Measurements from ENCODE around the gene SCUBE1.

SCUBE1 gene

DNA sequence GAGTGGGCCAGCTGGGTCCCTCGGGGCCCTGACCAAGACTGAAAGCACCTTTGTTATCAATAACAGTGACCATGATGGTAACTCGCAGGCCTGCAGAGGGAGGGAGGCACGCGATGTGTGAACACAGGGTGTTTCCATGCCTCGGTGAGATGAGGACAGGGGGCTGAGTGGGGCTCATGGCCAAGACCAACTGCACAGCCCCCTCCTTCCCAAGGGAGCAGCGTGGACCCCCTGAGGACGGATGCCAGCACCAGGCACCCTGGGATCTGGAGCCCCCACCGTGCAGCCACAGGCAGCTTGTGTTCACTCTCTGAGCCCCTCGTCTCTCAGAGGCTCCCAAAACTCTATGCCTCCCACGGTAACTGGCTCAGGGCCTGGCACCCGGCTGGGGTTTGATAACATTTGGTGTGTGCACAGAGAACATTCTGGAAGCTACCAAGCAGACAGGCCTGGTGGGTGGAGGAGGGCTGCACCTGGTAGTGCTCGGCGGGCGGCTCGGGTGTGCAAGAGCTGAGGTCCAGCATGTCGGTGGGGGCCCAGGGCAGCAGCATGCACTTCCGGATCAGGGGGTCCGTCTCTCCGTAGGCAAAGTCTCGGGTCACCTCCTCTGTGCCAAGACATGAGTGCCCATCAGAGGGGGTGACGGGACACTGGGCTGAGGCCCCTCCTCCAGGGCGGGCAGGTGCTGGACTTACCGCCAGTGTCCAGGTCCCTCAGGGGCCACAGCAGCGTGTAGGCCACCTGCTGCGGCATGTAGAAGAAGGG, 163.8 kb downstream of the SCUBE1 start:
- H3K4me1 ChIP-seq (ENCODE audit: insufficient read depth, low read length), result no peaks in the 10 kb centered on the region
- no peak overlapping the region for H3K9ac ChIP-seq (ENCODE audit: low read depth, low read length)
- no peaks in the 10 kb centered on the region for H3K27me3 ChIP-seq (ENCODE audit: insufficient read depth, low read length)
- peaks cover 87% of the 10 kb centered on the region for H3K36me3 ChIP-seq (ENCODE audit: insufficient read depth, low read depth, low read length)
- no peak overlapping the region for H3K4me3 ChIP-seq (ENCODE audit: low read length)
- no peak overlapping the region for H3K27ac ChIP-seq (ENCODE audit: low read length)
- no peaks in the 10 kb centered on the region for H3K9me3 ChIP-seq (ENCODE audit: insufficient read depth, low read depth, low read length)

GRCh38 chr22:43177479-43177878, 165.7 kb downstream of the SCUBE1 start:
- H3K27ac ChIP-seq (ENCODE audit: low read length), result no peak overlapping the region
- H3K9ac ChIP-seq (ENCODE audit: low read depth, low read length), result no peak overlapping the region
- no peak overlapping the region for H3K4me3 ChIP-seq (ENCODE audit: low read length)
- peaks cover 89% of the 10 kb centered on the region for H3K36me3 ChIP-seq (ENCODE audit: insufficient read depth, low read depth, low read length)
- H3K27me3 ChIP-seq (ENCODE audit: insufficient read depth, low read length), result no peaks in the 10 kb centered on the region
- no peaks in the 10 kb centered on the region for H3K4me1 ChIP-seq (ENCODE audit: insufficient read depth, low read length)
- no peaks in the 10 kb centered on the region for H3K9me3 ChIP-seq (ENCODE audit: insufficient read depth, low read depth, low read length)

DNA sequence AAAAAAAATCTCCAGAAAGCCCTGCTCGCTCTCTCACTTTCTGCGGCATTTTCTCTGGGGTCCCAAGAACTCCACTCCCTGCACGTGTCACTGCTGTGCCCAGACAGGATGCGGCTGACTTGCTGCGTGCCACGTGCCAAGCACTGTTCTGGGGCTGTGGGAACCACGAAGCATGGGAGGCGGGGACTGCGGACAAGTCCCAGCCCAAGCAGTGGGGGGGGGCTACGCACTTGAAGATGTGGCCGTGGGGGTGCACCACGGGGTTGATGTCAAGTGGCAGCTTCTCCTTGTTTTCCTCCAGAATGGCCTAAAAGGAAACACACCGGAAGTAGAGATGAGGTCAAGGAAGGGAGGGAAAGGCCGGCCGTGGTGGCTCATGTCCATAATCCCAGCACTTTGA, 167.1 kb downstream of the SCUBE1 start:
- Histone ChIP-seq H3K9ac (ENCODE audit: low read depth, low read length) (no peak overlapping the region), H3K27me3 (ENCODE audit: insufficient read depth, low read length) (no peaks in the 10 kb centered on the region), H3K4me3 (ENCODE audit: low read length) (no peak overlapping the region), H3K36me3 (ENCODE audit: insufficient read depth, low read depth, low read length) (peaks cover 90% of the 10 kb centered on the region), H3K27ac (ENCODE audit: low read length) (no peak overlapping the region), H3K4me1 (ENCODE audit: insufficient read depth, low read length) (no peaks in the 10 kb centered on the region), H3K9me3 (ENCODE audit: insufficient read depth, low read depth, low read length) (no peaks in the 10 kb centered on the region)

DNA sequence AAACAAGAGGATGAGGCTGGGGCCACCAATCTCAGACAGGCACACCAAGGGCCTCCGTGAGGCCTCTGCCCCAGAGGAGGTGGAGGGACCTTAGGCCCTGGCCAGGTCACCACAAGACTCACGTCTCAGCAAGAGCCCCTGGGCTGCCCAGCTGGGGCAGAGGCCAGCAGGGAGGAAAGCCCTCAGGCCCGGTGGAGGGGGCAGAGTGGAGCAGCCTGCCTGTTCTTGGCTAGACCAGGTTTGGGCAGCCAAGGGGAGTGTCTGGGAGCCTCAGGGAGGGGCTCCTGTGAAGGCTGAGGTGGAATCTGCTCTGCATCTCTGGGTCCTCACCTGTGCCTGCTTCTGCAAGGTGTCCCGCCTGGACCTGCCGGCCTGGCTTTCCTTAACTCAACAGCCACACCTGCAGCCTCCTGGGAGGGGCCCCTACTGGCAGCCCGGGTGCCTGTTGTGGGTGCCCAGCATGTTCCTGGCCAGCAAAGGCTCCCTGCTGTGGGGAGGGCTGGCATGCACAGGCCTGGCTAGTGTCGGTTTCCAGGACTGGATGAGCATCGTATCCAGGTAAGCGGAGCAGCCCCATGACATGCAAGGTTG, 168.1 kb downstream of the SCUBE1 start:
- no peaks in the 10 kb centered on the region for H3K27me3 ChIP-seq (ENCODE audit: insufficient read depth, low read length)
- no peak overlapping the region for H3K9ac ChIP-seq (ENCODE audit: low read depth, low read length)
- no peaks in the 10 kb centered on the region for H3K4me1 ChIP-seq (ENCODE audit: insufficient read depth, low read length)
- no peak overlapping the region for H3K27ac ChIP-seq (ENCODE audit: low read length)
- no peak overlapping the region for H3K4me3 ChIP-seq (ENCODE audit: low read length)
- no peaks in the 10 kb centered on the region for H3K9me3 ChIP-seq (ENCODE audit: insufficient read depth, low read depth, low read length)
- peaks cover 91% of the 10 kb centered on the region for H3K36me3 ChIP-seq (ENCODE audit: insufficient read depth, low read depth, low read length)

- no peak overlapping the region for H3K9ac ChIP-seq (ENCODE audit: low read depth, low read length)
- peaks cover 88% of the 10 kb centered on the region for H3K36me3 ChIP-seq (ENCODE audit: insufficient read depth, low read depth, low read length)
- no peak overlapping the region for H3K27ac ChIP-seq (ENCODE audit: low read length)
- no peaks in the 10 kb centered on the region for H3K9me3 ChIP-seq (ENCODE audit: insufficient read depth, low read depth, low read length)
- no peak overlapping the region for H3K4me3 ChIP-seq (ENCODE audit: low read length)
- no peaks in the 10 kb centered on the region for H3K4me1 ChIP-seq (ENCODE audit: insufficient read depth, low read length)
- H3K27me3 ChIP-seq (ENCODE audit: insufficient read depth, low read length), result no peaks in the 10 kb centered on the region
Measured at GRCh38 chr22:43173976-43174720, 169.0 kb downstream of the SCUBE1 start.

DNA sequence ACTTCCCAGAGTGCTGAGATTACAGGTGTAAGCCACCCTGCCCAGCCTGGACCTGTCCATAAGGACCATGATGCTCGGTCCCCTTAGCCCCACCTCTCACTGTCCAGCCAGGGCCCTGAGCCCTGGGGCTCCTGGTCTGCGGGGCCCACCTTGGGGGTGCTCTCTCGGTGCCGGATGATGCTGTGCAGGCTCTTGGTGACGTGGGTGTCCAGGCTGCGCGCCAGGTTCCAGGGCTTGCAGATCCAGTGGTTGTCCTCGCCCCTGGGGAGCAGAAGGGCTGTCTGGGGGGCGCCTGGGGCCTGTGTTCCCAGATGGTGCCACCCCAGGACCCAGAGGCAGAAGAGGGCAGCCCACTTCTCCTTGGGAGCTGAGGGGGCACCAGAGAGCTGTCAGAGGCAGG, 169.6 kb downstream of the SCUBE1 start:
- H3K9ac ChIP-seq (ENCODE audit: low read depth, low read length), result no peak overlapping the region
- no peaks in the 10 kb centered on the region for H3K4me1 ChIP-seq (ENCODE audit: insufficient read depth, low read length)
- H3K27ac ChIP-seq (ENCODE audit: low read length), result no peak overlapping the region
- H3K9me3 ChIP-seq (ENCODE audit: insufficient read depth, low read depth, low read length), result no peaks in the 10 kb centered on the region
- no peaks in the 10 kb centered on the region for H3K27me3 ChIP-seq (ENCODE audit: insufficient read depth, low read length)
- H3K36me3 ChIP-seq (ENCODE audit: insufficient read depth, low read depth, low read length), result peaks cover 83% of the 10 kb centered on the region
- no peak overlapping the region for H3K4me3 ChIP-seq (ENCODE audit: low read length)

DNA sequence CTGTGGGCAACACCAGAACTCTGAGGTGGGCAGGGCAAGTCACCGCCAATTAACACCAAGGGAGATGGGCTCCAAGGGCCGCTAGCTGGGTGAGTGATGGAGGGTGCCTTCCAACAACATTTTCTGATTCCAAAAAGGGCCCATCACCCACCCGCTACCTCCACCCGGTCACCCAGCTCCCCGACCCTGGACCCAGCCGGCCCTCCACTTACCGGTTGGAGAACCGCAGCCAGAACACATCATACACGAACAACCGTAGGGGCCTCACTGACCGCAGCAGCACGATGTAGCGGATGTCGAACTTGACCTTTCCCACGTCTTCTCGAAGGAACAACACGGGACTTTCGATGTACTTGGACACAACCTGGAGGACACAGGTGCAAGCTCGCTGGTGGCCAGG, 171.0 kb downstream of the SCUBE1 start:
- H3K36me3 ChIP-seq (ENCODE audit: insufficient read depth, low read depth, low read length), result peaks cover 87% of the 10 kb centered on the region
- no peaks in the 10 kb centered on the region for H3K9me3 ChIP-seq (ENCODE audit: insufficient read depth, low read depth, low read length)
- no peak overlapping the region for H3K4me3 ChIP-seq (ENCODE audit: low read length)
- no peak overlapping the region for H3K27ac ChIP-seq (ENCODE audit: low read length)
- no peaks in the 10 kb centered on the region for H3K27me3 ChIP-seq (ENCODE audit: insufficient read depth, low read length)
- no peaks in the 10 kb centered on the region for H3K4me1 ChIP-seq (ENCODE audit: insufficient read depth, low read length)
- H3K9ac ChIP-seq (ENCODE audit: low read depth, low read length), result no peak overlapping the region

GRCh38 chr22:43171607-43172006, 171.6 kb downstream of the SCUBE1 start:
- H3K9me3 ChIP-seq (ENCODE audit: insufficient read depth, low read depth, low read length), result no peaks in the 10 kb centered on the region
- H3K4me3 ChIP-seq (ENCODE audit: low read length), result no peak overlapping the region
- no peaks in the 10 kb centered on the region for H3K27me3 ChIP-seq (ENCODE audit: insufficient read depth, low read length)
- H3K36me3 ChIP-seq (ENCODE audit: insufficient read depth, low read depth, low read length), result peaks cover 83% of the 10 kb centered on the region
- no peak overlapping the region for H3K27ac ChIP-seq (ENCODE audit: low read length)
- no peaks in the 10 kb centered on the region for H3K4me1 ChIP-seq (ENCODE audit: insufficient read depth, low read length)
- no peak overlapping the region for H3K9ac ChIP-seq (ENCODE audit: low read depth, low read length)

DNA sequence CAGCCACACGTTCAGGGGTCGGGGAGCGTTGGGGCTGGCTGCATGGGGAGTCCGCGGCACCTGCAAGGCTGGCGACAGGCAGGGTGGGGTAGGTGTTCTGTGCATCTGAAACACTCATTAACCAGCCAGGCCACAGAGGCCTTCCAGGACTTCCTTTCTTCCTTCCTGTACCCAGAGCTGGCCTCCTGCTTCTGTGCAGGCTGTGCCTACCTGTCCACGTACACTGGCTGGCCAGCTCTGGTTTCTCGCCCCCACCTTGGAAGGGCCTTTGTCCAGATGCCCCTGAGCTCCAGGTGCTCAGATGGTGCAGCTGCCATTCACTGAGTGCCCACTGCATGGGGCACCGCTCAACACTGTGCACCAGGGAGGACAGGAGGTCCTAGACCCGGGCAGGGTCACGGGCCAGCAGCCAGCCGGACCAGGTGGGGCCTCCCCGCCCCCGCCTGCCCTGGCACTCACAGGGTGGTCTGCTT, 172.1 kb downstream of the SCUBE1 start:
- H3K27me3 ChIP-seq (ENCODE audit: insufficient read depth, low read length), result no peaks in the 10 kb centered on the region
- no peak overlapping the region for H3K4me3 ChIP-seq (ENCODE audit: low read length)
- H3K4me1 ChIP-seq (ENCODE audit: insufficient read depth, low read length), result no peaks in the 10 kb centered on the region
- H3K36me3 ChIP-seq (ENCODE audit: insufficient read depth, low read depth, low read length), result peaks cover 81% of the 10 kb centered on the region
- H3K27ac ChIP-seq (ENCODE audit: low read length), result no peak overlapping the region
- no peaks in the 10 kb centered on the region for H3K9me3 ChIP-seq (ENCODE audit: insufficient read depth, low read depth, low read length)
- no peak overlapping the region for H3K9ac ChIP-seq (ENCODE audit: low read depth, low read length)

DNA sequence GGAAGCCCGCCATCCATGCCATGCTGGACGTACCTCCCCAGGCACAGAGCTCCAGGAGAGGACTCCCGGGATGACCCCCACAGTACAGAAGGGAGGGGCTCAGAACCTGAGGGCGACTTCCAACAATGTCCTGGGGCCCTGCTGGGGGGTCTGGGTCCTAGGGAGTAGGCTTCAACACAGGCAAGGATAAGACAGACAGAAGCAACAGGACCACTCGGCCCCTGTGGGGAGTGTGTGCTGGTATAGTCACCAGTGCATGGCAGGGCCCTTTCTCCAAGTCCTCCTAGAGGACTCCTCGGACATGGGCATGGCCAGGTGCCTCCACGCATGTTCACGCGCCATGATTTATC, 173.1 kb downstream of the SCUBE1 start:
- H3K4me3 ChIP-seq (ENCODE audit: low read length), result no peak overlapping the region
- no peaks in the 10 kb centered on the region for H3K27me3 ChIP-seq (ENCODE audit: insufficient read depth, low read length)
- no peak overlapping the region for H3K27ac ChIP-seq (ENCODE audit: low read length)
- H3K36me3 ChIP-seq (ENCODE audit: insufficient read depth, low read depth, low read length), result peaks cover 71% of the 10 kb centered on the region
- H3K4me1 ChIP-seq (ENCODE audit: insufficient read depth, low read length), result no peaks in the 10 kb centered on the region
- no peaks in the 10 kb centered on the region for H3K9me3 ChIP-seq (ENCODE audit: insufficient read depth, low read depth, low read length)
- no peak overlapping the region for H3K9ac ChIP-seq (ENCODE audit: low read depth, low read length)

GRCh38 chr22:43169310-43170130, 173.7 kb downstream of the SCUBE1 start:
- Histone ChIP-seq H3K4me1 (ENCODE audit: insufficient read depth, low read length) (no peaks in the 10 kb centered on the region), H3K27me3 (ENCODE audit: insufficient read depth, low read length) (no peaks in the 10 kb centered on the region), H3K4me3 (ENCODE audit: low read length) (no peak overlapping the region), H3K9me3 (ENCODE audit: insufficient read depth, low read depth, low read length) (no peaks in the 10 kb centered on the region), H3K27ac (ENCODE audit: low read length) (no peak overlapping the region), H3K9ac (ENCODE audit: low read depth, low read length) (no peak overlapping the region), H3K36me3 (ENCODE audit: insufficient read depth, low read depth, low read length) (peaks cover 65% of the 10 kb centered on the region)
